Thyroid gland (tissue), 4 donors: ENCODE results near the gene C8B. TPM values are rescaled to one million over a fixed set of nuclear protein-coding genes. Genes with fewer than 3 reads are reported as not detected.

Experiments
- DNase-seq, 2 donors: peaks; one replicate each; pipeline ENCODE4 v3.0.0-alpha.2; 2019
- H3K27ac ChIP-seq, 3 donors: fragments of 200-600 bp; sonication (generic); 1 replicate in 2 of 3; 2 replicates in 1 of 3; pipeline ENCODE4 v1.5.1; 2016 to 2019; ENCODE audit warnings: mild to moderate bottlenecking in 1 of 3, moderate library complexity in 1 of 3
- H3K27me3 ChIP-seq: fragments of 200-600 bp; sonication (generic); one replicate; pipeline ENCODE4 v1.5.1; 2019
- H3K36me3 ChIP-seq, 2 donors: fragments of 200-600 bp; sonication (generic); one replicate each; pipeline ENCODE4 v1.5.1; 2016 to 2019
- H3K4me1 ChIP-seq, 2 donors: fragments of 200-600 bp; sonication (generic); one replicate each; pipeline ENCODE4 v1.5.1; 2017 to 2019
- H3K4me3 ChIP-seq, 3 donors: fragments of 200-600 bp; sonication (generic); replicated peaks in 1 of 3; 1 replicate in 2 of 3; 2 replicates in 1 of 3; pipeline ENCODE4 v1.5.1; 2016; ENCODE audit warnings: mild to moderate bottlenecking in 1 of 3
- H3K9me3 ChIP-seq: fragments of 200-600 bp; sonication (generic); one replicate; pipeline ENCODE4 v1.5.1; 2017
- POLR2A ChIP-seq, 2 donors: fragments of 450-650 bp; IDR thresholded peaks; one replicate each; pipeline ENCODE4 v1.6.1; 2017; ENCODE audit warnings: antibody characterized with exemption in 2 of 2, mild to moderate bottlenecking in 2 of 2, moderate library complexity in 1 of 2
- WGBS, 2 donors: methylation state at CpG; one replicate each; pipeline ENCODE4 v1.1.5; 2017; 5-methylcytosine and 5-hydroxymethylcytosine counted together
- intact Hi-C: fragments of 100-400 bp; cut with DNase I; formaldehyde crosslinking; loops from one replicate; pipeline ENCODE4 v1.15.1; 2023
- total RNA-seq, 4 donors: library from RNA; depleted of rRNA; stranded (reverse); fragments of >200 nt; gene quantifications; one replicate each; pipeline ENCODE4 v1.2.3, GENCODE V29; 2016
- TF ChIP-seq, protein P1 (sequence below), 6 experiments: fragments of 200-600 bp in 3 of 6; fragments of 450-650 bp in 3 of 6; sonication (generic) in 3 of 6; IDR thresholded peaks; one replicate each; pipeline ENCODE4 v1.5.1; 2016 to 2019; ENCODE audit warnings: antibody characterized with exemption in 6 of 6, mild to moderate bottlenecking in 2 of 6, inconsistent platforms in 1 of 6, moderate library complexity in 1 of 6

The C8B gene
- total RNA-seq: not detected

- no peak for DNase-seq
- H3K4me1 ChIP-seq: peaks cover 0 to 5% of the 10 kb centered on the region in 2 donors
- intact Hi-C loops: loop anchor here (5.0 kb wide), 1 partner anchor 134 kb away; no protein-coding TSS in a partner anchor
- no peak within 1 kb of the TSS for H3K27ac ChIP-seq
- H3K36me3 ChIP-seq: no peaks in the 10 kb centered on the region
- WGBS, 2 donors: 69 to 89% methylated on average over 3 of the region's 3 CpGs
- no peaks in the 10 kb centered on the region for H3K9me3 ChIP-seq
- H3K27me3 ChIP-seq: no peaks in the 10 kb centered on the region
- no peak within 1 kb of the TSS for H3K4me3 ChIP-seq
- no peak for TF ChIP-seq POLR2A (IDR thresholded peaks at IDR 0.05)
- TF ChIP-seq, protein P1, sequence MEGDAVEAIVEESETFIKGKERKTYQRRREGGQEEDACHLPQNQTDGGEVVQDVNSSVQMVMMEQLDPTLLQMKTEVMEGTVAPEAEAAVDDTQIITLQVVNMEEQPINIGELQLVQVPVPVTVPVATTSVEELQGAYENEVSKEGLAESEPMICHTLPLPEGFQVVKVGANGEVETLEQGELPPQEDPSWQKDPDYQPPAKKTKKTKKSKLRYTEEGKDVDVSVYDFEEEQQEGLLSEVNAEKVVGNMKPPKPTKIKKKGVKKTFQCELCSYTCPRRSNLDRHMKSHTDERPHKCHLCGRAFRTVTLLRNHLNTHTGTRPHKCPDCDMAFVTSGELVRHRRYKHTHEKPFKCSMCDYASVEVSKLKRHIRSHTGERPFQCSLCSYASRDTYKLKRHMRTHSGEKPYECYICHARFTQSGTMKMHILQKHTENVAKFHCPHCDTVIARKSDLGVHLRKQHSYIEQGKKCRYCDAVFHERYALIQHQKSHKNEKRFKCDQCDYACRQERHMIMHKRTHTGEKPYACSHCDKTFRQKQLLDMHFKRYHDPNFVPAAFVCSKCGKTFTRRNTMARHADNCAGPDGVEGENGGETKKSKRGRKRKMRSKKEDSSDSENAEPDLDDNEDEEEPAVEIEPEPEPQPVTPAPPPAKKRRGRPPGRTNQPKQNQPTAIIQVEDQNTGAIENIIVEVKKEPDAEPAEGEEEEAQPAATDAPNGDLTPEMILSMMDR (IDR thresholded peaks at IDR 0.05): no peak
Observed at GRCh38 chr1:56965916-56966697, at the start of gene C8B. Gene C8B, minus strand, starts transcription at chr1:56966015. Its CDS starts 67 bp downstream, at chr1:56965948.

- Histone ChIP-seq H3K27me3 (no peaks in the 10 kb centered on the region), H3K27ac (no peak overlapping the region), H3K36me3 (no peaks in the 10 kb centered on the region), H3K9me3 (no peaks in the 10 kb centered on the region), H3K4me3 (no peak overlapping the region), H3K4me1 (no peaks in the 10 kb centered on the region)
- WGBS, 2 donors: 90 to 94% methylated on average over 15 of the region's 15 CpGs
- no peak for DNase-seq
- intact Hi-C loops: no loop called here
- TF ChIP-seq POLR2A (IDR thresholded peaks at IDR 0.05): no peak
- TF ChIP-seq, protein P1 (IDR thresholded peaks at IDR 0.05): no peak
Observed at GRCh38 chr1:57015071-57015470, 49.3 kb upstream of the C8B start.

DNA sequence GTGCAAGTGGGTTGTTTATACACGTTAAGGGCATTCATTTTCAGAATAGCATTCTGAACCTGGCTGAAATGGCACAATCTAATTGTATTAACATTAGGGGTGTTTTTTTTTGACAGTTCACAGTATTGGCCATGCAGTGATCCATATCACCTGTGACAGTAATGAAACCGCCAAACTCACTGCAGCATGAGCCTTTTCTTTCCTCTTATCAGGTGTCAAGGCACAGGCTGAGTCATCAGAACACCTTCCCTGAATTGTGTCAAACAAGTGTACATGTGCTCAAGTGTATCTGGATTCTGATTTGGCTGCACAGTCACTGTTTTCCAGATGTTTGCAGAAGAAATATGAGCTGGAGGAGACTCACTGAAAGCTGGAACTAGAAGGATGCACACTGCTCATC is 47.7 kb upstream of the C8B start:
- Histone ChIP-seq H3K27me3 (no peaks in the 10 kb centered on the region), H3K4me3 (no peak overlapping the region), H3K27ac (no peak overlapping the region), H3K9me3 (no peaks in the 10 kb centered on the region), H3K36me3 (no peaks in the 10 kb centered on the region), H3K4me1 (no peaks in the 10 kb centered on the region)
- no peak for DNase-seq
- intact Hi-C loops: no loop called here
- no peak for TF ChIP-seq POLR2A (IDR thresholded peaks at IDR 0.05)
- TF ChIP-seq, protein P1 (IDR thresholded peaks at IDR 0.05): no peak
- WGBS, 2 donors: 83 to 92% methylated on average over 2 of the region's 2 CpGs

GRCh38 chr1:57012315-57012714 is 46.5 kb upstream of the C8B start:
- no peaks in the 10 kb centered on the region for H3K36me3 ChIP-seq
- no peak overlapping the region for H3K4me3 ChIP-seq
- TF ChIP-seq, protein P1 (IDR thresholded peaks at IDR 0.05): no peak
- no peak for TF ChIP-seq POLR2A (IDR thresholded peaks at IDR 0.05)
- H3K27me3 ChIP-seq: no peaks in the 10 kb centered on the region
- no peak overlapping the region for H3K27ac ChIP-seq
- no peaks in the 10 kb centered on the region for H3K9me3 ChIP-seq
- H3K4me1 ChIP-seq: no peaks in the 10 kb centered on the region
- 81% methylated on average over 1 of the region's 1 CpG for WGBS, 2 donors
- DNase-seq: no peak
- intact Hi-C loops: no loop called here

DNA sequence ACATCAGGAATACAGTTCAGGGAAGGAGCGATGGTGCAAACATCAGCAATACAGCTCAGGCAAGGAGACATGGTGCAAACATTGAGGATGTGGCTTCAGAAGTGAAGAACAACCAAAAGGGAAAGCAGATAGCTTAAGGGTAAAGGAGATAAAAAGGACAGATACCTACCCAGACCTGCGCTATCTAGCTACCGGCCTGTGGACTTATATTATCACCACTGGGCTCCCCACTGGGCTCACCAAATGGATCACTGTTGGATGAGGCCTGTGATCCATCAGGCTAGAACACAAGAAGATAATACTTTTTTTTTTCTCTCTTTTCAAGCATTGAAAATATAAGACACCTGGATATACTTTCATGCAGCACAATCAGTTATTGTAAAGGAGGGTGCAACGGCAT is 44.7 kb upstream of the C8B start:
- TF ChIP-seq, protein P1 (IDR thresholded peaks at IDR 0.05): no peak
- DNase-seq: no peak
- no peaks in the 10 kb centered on the region for H3K27me3 ChIP-seq
- H3K27ac ChIP-seq: no peak overlapping the region
- intact Hi-C loops: no loop called here
- no peaks in the 10 kb centered on the region for H3K9me3 ChIP-seq
- no peaks in the 10 kb centered on the region for H3K4me1 ChIP-seq
- no peak overlapping the region for H3K4me3 ChIP-seq
- no peaks in the 10 kb centered on the region for H3K36me3 ChIP-seq
- 92 to 95% methylated on average over 4 of the region's 4 CpGs for WGBS, 2 donors
